Smooth muscle cell (in vitro differentiated cells): ENCODE results near the gene ADGRG3. TPM values are rescaled to one million over a fixed set of nuclear protein-coding genes. Genes with fewer than 3 reads are reported as not detected.

Experiments
- DNase-seq: peaks from one replicate; lab custom pipeline; 2025; ENCODE audit not compliant: unreplicated experiment; lab: John Stamatoyannopoulos, UW
- H2AFZ ChIP-seq: fragments of 200-600 bp; sonication (generic); 2 replicates; pipeline ENCODE4 v1.6.0; 2016; ENCODE audit warnings: antibody characterized with exemption, low read depth, mild to moderate bottlenecking
- H3F3A ChIP-seq: fragments of 200-600 bp; sonication (generic); 2 replicates; pipeline ENCODE4 v1.6.0; 2017; ENCODE audit warnings: antibody characterized with exemption, low read depth
- H3K27ac ChIP-seq: fragments of 200-600 bp; sonication (generic); 2 replicates; pipeline ENCODE4 v1.5.1; 2016; ENCODE audit warnings: low read depth, mild to moderate bottlenecking
- H3K27me3 ChIP-seq: fragments of 200-600 bp; sonication (generic); 2 replicates; pipeline ENCODE4 v1.6.1; 2016; ENCODE audit warnings: low read depth, mild to moderate bottlenecking
- H3K36me3 ChIP-seq: fragments of 200-600 bp; sonication (generic); 2 replicates; pipeline ENCODE4 v1.5.1; 2016; ENCODE audit warnings: low read depth
- H3K4me1 ChIP-seq: fragments of 200-600 bp; sonication (generic); 2 replicates; pipeline ENCODE4 v1.5.1; 2016; ENCODE audit warnings: low read depth
- H3K4me2 ChIP-seq: fragments of 200-600 bp; sonication (generic); 2 replicates; pipeline ENCODE4 v1.6.0; 2016; ENCODE audit warnings: mild to moderate bottlenecking
- H3K4me3 ChIP-seq: fragments of 200-600 bp; sonication (generic); 2 replicates; pipeline ENCODE4 v1.5.1; 2016; ENCODE audit warnings: mild to moderate bottlenecking
- H3K79me2 ChIP-seq: fragments of 200-600 bp; sonication (generic); 2 replicates; pipeline ENCODE4 v1.6.0; 2016; ENCODE audit warnings: low read depth, mild to moderate bottlenecking
- H3K9ac ChIP-seq: fragments of 200-600 bp; sonication (generic); 2 replicates; pipeline ENCODE4 v1.6.0; 2016; ENCODE audit warnings: low read depth
- H3K9me3 ChIP-seq: fragments of 200-600 bp; sonication (generic); replicated peaks from 2 replicates; pipeline ENCODE4 v1.5.1; 2016; ENCODE audit warnings: low read depth
- H4K20me1 ChIP-seq: fragments of 200-600 bp; sonication (generic); 2 replicates; pipeline ENCODE4 v1.6.0; 2016; ENCODE audit warnings: low read depth
- WGBS: methylation state at CpG from one replicate; pipeline ENCODE4 v1.1.7; 2016; ENCODE audit warnings: low lambda C conversion rate; 5-methylcytosine and 5-hydroxymethylcytosine counted together
- polyA plus RNA-seq: library from polyadenylated mRNA; unstranded; fragments of >200 nt; fragmentation: Nextera tagmentation; extraction: Ambion mirVana; gene quantifications from 2 replicates; pipeline ENCODE4 v1.2.1, GENCODE V29; 2016
- total RNA-seq: library from RNA; depleted of rRNA; stranded (reverse); fragments of >200 nt; gene quantifications from 2 replicates; pipeline ENCODE4 v1.2.3, GENCODE V29; 2014
- TF ChIP-seq, protein P1 (sequence below): fragments of 200-600 bp; sonication (generic); IDR thresholded peaks from 2 replicates; pipeline ENCODE4 v1.5.1; 2017; ENCODE audit warnings: borderline replicate concordance, mild to moderate bottlenecking, antibody characterized with exemption; ENCODE audit not compliant: insufficient read depth, poor library complexity, severe bottlenecking

Gene ADGRG3
- total and polyA plus RNA-seq, 2 experiments from 2014 or later = 0.13 TPM; not detected in 1

DNA sequence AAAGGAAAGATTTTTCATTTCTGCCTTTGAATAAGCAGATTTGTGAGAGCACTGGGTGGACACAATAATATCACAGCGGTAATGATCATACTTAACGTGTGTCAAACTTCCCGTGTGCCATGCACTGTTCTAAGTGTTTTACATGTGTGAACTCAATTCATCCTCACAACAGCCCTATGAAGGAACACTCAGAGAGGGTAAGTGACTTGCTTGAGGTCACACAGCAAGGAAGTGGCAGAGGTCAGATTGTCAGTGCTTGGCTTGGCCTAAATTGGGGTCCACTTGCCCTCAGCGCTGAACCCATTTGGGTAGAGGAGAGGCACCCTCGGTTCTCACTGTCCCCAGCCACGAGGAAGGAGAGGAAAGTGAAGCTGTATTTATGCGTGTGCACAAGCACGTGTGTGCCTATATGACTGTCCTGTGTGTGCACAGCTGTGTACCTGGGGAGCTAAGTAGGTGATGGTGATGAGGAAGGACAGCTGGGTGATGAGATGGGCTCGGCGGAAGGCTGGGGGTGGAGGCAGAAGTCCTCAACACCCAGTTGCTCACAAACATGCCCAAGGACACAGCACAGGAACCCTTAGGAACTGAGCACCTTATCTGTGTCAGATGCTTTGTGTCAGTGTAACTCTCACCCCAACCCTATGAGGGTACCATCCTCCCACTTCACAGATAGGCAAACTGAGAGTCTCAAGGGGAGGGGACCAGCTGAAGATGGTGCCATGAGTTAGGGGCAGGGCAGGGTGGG is 9.8 kb upstream of the ADGRG3 start:
- no peaks in the 10 kb centered on the region for H3K79me2 ChIP-seq
- 92% methylated on average over 10 of the region's 10 CpGs for WGBS
- H4K20me1 ChIP-seq = no peaks in the 10 kb centered on the region
- no peak overlapping the region for H3K4me2 ChIP-seq
- no peak overlapping the region for H3K4me3 ChIP-seq
- H3K4me1 ChIP-seq = no peaks in the 10 kb centered on the region
- no peaks in the 10 kb centered on the region for H3K9me3 ChIP-seq
- H3K9ac ChIP-seq = no peak overlapping the region
- H3K36me3 ChIP-seq = no peaks in the 10 kb centered on the region
- no peaks in the 10 kb centered on the region for H3K27me3 ChIP-seq
- no peak overlapping the region for H3K27ac ChIP-seq
- no peaks in the 10 kb centered on the region for H3F3A ChIP-seq
- DNase-seq = no peak
- TF ChIP-seq, protein P1, sequence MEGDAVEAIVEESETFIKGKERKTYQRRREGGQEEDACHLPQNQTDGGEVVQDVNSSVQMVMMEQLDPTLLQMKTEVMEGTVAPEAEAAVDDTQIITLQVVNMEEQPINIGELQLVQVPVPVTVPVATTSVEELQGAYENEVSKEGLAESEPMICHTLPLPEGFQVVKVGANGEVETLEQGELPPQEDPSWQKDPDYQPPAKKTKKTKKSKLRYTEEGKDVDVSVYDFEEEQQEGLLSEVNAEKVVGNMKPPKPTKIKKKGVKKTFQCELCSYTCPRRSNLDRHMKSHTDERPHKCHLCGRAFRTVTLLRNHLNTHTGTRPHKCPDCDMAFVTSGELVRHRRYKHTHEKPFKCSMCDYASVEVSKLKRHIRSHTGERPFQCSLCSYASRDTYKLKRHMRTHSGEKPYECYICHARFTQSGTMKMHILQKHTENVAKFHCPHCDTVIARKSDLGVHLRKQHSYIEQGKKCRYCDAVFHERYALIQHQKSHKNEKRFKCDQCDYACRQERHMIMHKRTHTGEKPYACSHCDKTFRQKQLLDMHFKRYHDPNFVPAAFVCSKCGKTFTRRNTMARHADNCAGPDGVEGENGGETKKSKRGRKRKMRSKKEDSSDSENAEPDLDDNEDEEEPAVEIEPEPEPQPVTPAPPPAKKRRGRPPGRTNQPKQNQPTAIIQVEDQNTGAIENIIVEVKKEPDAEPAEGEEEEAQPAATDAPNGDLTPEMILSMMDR = no peak
- H2AFZ ChIP-seq = no peak overlapping the region

DNA sequence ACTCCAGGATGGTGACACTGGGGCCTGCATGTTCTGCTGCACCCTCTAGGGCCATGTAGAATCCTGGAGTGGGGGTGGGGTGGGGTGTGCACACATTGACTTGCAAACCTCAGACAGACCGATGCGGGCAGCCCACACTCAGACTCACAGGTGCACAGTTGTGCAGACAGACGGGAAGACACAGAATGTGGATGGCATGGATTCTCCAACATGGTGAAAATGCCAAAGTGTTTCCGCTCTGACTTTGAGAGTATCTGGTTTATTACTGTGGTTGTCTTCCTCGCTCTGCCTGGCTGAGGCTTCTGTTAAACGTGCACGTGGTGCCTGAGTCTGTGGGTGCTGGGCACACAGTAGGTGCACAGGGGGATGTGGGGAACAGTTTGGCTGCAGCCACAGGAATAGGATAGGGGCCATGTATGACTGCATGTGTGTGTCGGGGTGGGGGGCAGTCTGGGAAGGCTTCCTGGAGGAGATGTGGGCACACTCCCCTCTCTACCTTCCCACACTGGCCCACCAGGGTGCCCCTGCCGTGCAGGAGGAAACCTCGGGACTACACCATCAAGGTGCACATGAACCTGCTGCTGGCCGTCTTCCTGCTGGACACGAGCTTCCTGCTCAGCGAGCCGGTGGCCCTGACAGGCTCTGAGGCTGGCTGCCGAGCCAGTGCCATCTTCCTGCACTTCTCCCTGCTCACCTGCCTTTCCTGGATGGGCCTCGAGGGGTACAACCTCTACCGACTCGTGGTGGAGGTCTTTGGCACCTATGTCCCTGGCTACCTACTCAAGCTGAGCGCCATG is 9.0 kb upstream of the ADGRG3 start:
- H3K27ac ChIP-seq = no peak overlapping the region
- H3K36me3 ChIP-seq = no peaks in the 10 kb centered on the region
- DNase-seq = no peak
- H3K27me3 ChIP-seq = no peaks in the 10 kb centered on the region
- H3K4me3 ChIP-seq = no peak overlapping the region
- no peak overlapping the region for H3K9ac ChIP-seq
- H4K20me1 ChIP-seq = no peaks in the 10 kb centered on the region
- no peak overlapping the region for H3K4me2 ChIP-seq
- H3K79me2 ChIP-seq = no peaks in the 10 kb centered on the region
- no peaks in the 10 kb centered on the region for H3K4me1 ChIP-seq
- H3F3A ChIP-seq = no peaks in the 10 kb centered on the region
- no peaks in the 10 kb centered on the region for H3K9me3 ChIP-seq
- no peak overlapping the region for H2AFZ ChIP-seq
- WGBS = 89% methylated on average over 19 of the region's 19 CpGs
- TF ChIP-seq, protein P1 = no peak

DNA sequence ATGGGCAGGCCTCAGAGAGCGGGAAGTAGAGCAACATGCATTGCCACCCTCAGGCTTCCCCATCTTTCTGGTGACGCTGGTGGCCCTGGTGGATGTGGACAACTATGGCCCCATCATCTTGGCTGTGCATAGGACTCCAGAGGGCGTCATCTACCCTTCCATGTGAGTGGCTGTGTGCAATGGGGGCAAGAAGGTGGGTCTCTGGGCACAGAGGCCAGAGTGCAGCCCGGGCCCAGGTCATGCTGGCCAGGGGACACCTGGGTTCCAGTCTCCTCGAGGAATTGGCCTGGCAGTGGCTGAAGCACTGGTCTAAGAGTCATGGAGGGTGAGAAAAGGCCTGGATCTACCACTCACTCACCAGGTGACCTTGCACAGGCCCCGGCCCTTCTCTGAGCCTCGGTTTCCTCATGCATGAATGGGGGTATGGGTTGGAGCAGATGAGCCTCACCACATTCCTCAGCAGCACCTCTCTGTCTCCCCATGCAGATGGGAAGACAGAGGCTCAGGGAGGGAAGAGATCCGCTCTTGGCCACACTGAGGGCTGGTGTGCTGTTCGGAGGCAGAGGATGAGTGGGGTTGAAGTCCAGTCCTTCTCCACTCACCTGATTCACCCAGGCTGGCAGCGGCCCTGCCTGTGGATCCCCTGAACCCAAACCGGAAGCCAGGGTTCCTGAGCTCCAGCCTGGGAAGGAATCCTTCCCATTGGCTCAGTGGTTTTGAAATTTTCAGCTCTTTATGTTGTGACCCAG is 7.2 kb upstream of the ADGRG3 start:
- no peaks in the 10 kb centered on the region for H3K27me3 ChIP-seq
- no peaks in the 10 kb centered on the region for H4K20me1 ChIP-seq
- no peaks in the 10 kb centered on the region for H3K36me3 ChIP-seq
- no peak overlapping the region for H3K27ac ChIP-seq
- TF ChIP-seq, protein P1 = no peak
- no peaks in the 10 kb centered on the region for H3F3A ChIP-seq
- no peak overlapping the region for H3K4me2 ChIP-seq
- DNase-seq = no peak
- WGBS = 90% methylated on average over 11 of the region's 11 CpGs
- H3K4me3 ChIP-seq = no peak overlapping the region
- no peak overlapping the region for H3K9ac ChIP-seq
- H3K4me1 ChIP-seq = no peaks in the 10 kb centered on the region
- no peaks in the 10 kb centered on the region for H3K9me3 ChIP-seq
- H3K79me2 ChIP-seq = no peaks in the 10 kb centered on the region
- H2AFZ ChIP-seq = no peak overlapping the region
